Loucy (cell line): Measurements from ENCODE around the gene CCDC69.

Experiments
- H2AFZ ChIP-seq: fragments of 200-600 bp; sonication (generic); 2 replicates; pipeline ENCODE4 v1.6.0; 2016; ENCODE audit warnings: antibody characterized with exemption, mild to moderate bottlenecking, low read length, moderate library complexity
- H3F3A ChIP-seq: fragments of 200-600 bp; 2 replicates; pipeline ENCODE4 v1.6.0; 2016; ENCODE audit warnings: antibody characterized with exemption, low read depth, mild to moderate bottlenecking
- H3K27me3 ChIP-seq: fragments of 200-600 bp; sonication (generic); 2 replicates; pipeline ENCODE4 v1.6.1; 2014; ENCODE audit warnings: low read length, mild to moderate bottlenecking; ENCODE audit not compliant: insufficient read depth, poor library complexity, severe bottlenecking
- H3K36me3 ChIP-seq: fragments of 200-600 bp; sonication (generic); 2 replicates; pipeline ENCODE4 v1.6.1; 2016; ENCODE audit warnings: low read length; ENCODE audit not compliant: insufficient read depth
- H3K4me1 ChIP-seq: fragments of 200-600 bp; sonication (generic); 2 replicates; pipeline ENCODE4 v1.5.1; 2014; ENCODE audit warnings: low read length, mild to moderate bottlenecking; ENCODE audit not compliant: insufficient read depth, poor library complexity, severe bottlenecking
- H3K4me2 ChIP-seq: fragments of 200-600 bp; sonication (generic); 2 replicates; pipeline ENCODE4 v1.6.0; 2014; ENCODE audit warnings: antibody characterized with exemption, low read length, low read depth, mild to moderate bottlenecking; ENCODE audit not compliant: poor library complexity, severe bottlenecking
- H3K4me3 ChIP-seq: fragments of 200-600 bp; sonication (generic); 2 replicates; pipeline ENCODE4 v1.5.1; 2014; ENCODE audit warnings: low read length, mild to moderate bottlenecking, mixed read lengths; ENCODE audit not compliant: poor library complexity, severe bottlenecking
- H3K79me2 ChIP-seq: fragments of 200-600 bp; sonication (generic); 2 replicates; pipeline ENCODE4 v1.6.1; 2014; ENCODE audit warnings: low read length; ENCODE audit not compliant: insufficient read depth
- H3K9ac ChIP-seq: fragments of 200-600 bp; sonication (generic); 2 replicates; pipeline ENCODE4 v1.6.0; 2014; ENCODE audit warnings: mild to moderate bottlenecking, low read depth, low read length, moderate library complexity; ENCODE audit not compliant: poor library complexity, severe bottlenecking
- H3K9me2 ChIP-seq: fragments of 200-600 bp; sonication (generic); replicated peaks from 2 replicates; pipeline ENCODE4 v1.6.1; 2016; ENCODE audit warnings: low read depth, low read length, mixed read lengths
- H3K9me3 ChIP-seq: fragments of 200-600 bp; sonication (generic); 2 replicates; pipeline ENCODE4 v1.6.1; 2014; ENCODE audit warnings: mild to moderate bottlenecking, antibody characterized with exemption, low read length, low read depth; ENCODE audit not compliant: insufficient read depth
- H4K20me1 ChIP-seq: fragments of 200-600 bp; sonication (generic); 2 replicates; pipeline ENCODE4 v1.6.0; 2014; ENCODE audit warnings: antibody characterized with exemption, low read length, mild to moderate bottlenecking; ENCODE audit not compliant: insufficient read depth, poor library complexity, severe bottlenecking
- CTCF ChIP-seq: fragments of 200-600 bp; sonication (generic); conservative IDR thresholded peaks from 2 replicates; pipeline ENCODE4 v1.5.1; 2014; ENCODE audit warnings: mild to moderate bottlenecking, antibody characterized with exemption, low read length
- EZH2phosphoT487 ChIP-seq: fragments of 200-600 bp; IDR thresholded peaks from 2 replicates; pipeline ENCODE4 v1.6.1; 2018; ENCODE audit warnings: antibody characterized with exemption, mild to moderate bottlenecking, moderate library complexity, borderline replicate concordance

Gene CCDC69

GRCh38 chr5:151239237-151239861 lies 15.5 kb upstream of the CCDC69 start:
- Histone ChIP-seq H3K4me1 (peaks cover 3% of the 10 kb centered on the region), H3K79me2 (no peaks in the 10 kb centered on the region), H3K27me3 (no peaks in the 10 kb centered on the region), H4K20me1 (no peaks in the 10 kb centered on the region), H3F3A (no peaks in the 10 kb centered on the region), H3K4me2 (no peak overlapping the region), H3K9me3 (no peaks in the 10 kb centered on the region), H3K9me2 (no peaks in the 10 kb centered on the region), H3K36me3 (no peaks in the 10 kb centered on the region), H2AFZ (no peak overlapping the region), H3K4me3 (no peak overlapping the region), H3K9ac (no peak overlapping the region)
- peak; percentile 95 for TF ChIP-seq CTCF
- TF ChIP-seq EZH2phosphoT487, result no peak

- Histone ChIP-seq H3K27me3 (no peaks in the 10 kb centered on the region), H3K4me1 (peaks cover 3% of the 10 kb centered on the region), H3K9ac (no peak overlapping the region), H3K36me3 (no peaks in the 10 kb centered on the region), H4K20me1 (no peaks in the 10 kb centered on the region), H2AFZ (no peak overlapping the region), H3K9me3 (no peaks in the 10 kb centered on the region), H3K4me3 (no peak overlapping the region), H3K79me2 (no peaks in the 10 kb centered on the region), H3K4me2 (no peak overlapping the region), H3F3A (no peaks in the 10 kb centered on the region), H3K9me2 (no peaks in the 10 kb centered on the region)
- no peak for TF ChIP-seq CTCF
- no peak for TF ChIP-seq EZH2phosphoT487
These were observed 14.4 kb upstream of the CCDC69 start for GRCh38 chr5:151238303-151238741.

GRCh38 chr5:151237685-151238084 lies 13.8 kb upstream of the CCDC69 start:
- no peaks in the 10 kb centered on the region for H3K36me3 ChIP-seq
- TF ChIP-seq CTCF (no peak), EZH2phosphoT487 (no peak)
- H3K79me2 ChIP-seq, result no peaks in the 10 kb centered on the region
- H3K27me3 ChIP-seq, result no peaks in the 10 kb centered on the region
- H3K9me3 ChIP-seq, result no peaks in the 10 kb centered on the region
- H3K9me2 ChIP-seq, result no peaks in the 10 kb centered on the region
- no peak overlapping the region for H3K4me2 ChIP-seq
- no peaks in the 10 kb centered on the region for H3F3A ChIP-seq
- peaks cover 3% of the 10 kb centered on the region for H3K4me1 ChIP-seq
- H4K20me1 ChIP-seq, result no peaks in the 10 kb centered on the region
- H2AFZ ChIP-seq, result no peak overlapping the region
- H3K9ac ChIP-seq, result no peak overlapping the region
- no peak overlapping the region for H3K4me3 ChIP-seq
